ENCODE results near the gene CHSY1.

- TF ChIP-seq CTCF (conservative IDR thresholded peaks at IDR 0.05; ENCODE audit: low read depth, low read length) (0 out of 2 replicates have a peak, but pooled peaks have one; percentile 10), CEBPB (IDR thresholded peaks at IDR 0.05; ENCODE audit: low read depth, low read length) (no peak), RCOR1 (IDR thresholded peaks at IDR 0.05; ENCODE audit: insufficient replicate concordance, low read length) (no peak), RFX5 (IDR thresholded peaks at IDR 0.05; ENCODE audit: low read depth, low read length) (no peak), POLR2A (IDR thresholded peaks at IDR 0.05; ENCODE audit: low read depth, low read length) (no peak), RAD21 (IDR thresholded peaks at IDR 0.05; ENCODE audit: low read length) (no peak), MAZ (IDR thresholded peaks at IDR 0.05; ENCODE audit: borderline replicate concordance, low read depth, low read length) (no peak), MXI1 (IDR thresholded peaks at IDR 0.05; ENCODE audit: borderline replicate concordance, low read depth, low read length) (no peak), BHLHE40 (IDR thresholded peaks at IDR 0.05; ENCODE audit: low read depth, low read length) (no peak)
- TF ChIP-seq, protein P1, sequence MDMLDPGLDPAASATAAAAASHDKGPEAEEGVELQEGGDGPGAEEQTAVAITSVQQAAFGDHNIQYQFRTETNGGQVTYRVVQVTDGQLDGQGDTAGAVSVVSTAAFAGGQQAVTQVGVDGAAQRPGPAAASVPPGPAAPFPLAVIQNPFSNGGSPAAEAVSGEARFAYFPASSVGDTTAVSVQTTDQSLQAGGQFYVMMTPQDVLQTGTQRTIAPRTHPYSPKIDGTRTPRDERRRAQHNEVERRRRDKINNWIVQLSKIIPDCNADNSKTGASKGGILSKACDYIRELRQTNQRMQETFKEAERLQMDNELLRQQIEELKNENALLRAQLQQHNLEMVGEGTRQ (IDR thresholded peaks at IDR 0.05; ENCODE audit: low read depth, low read length): no peak
- TF ChIP-seq, protein P2, sequence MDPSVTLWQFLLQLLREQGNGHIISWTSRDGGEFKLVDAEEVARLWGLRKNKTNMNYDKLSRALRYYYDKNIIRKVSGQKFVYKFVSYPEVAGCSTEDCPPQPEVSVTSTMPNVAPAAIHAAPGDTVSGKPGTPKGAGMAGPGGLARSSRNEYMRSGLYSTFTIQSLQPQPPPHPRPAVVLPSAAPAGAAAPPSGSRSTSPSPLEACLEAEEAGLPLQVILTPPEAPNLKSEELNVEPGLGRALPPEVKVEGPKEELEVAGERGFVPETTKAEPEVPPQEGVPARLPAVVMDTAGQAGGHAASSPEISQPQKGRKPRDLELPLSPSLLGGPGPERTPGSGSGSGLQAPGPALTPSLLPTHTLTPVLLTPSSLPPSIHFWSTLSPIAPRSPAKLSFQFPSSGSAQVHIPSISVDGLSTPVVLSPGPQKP (IDR thresholded peaks at IDR 0.05; ENCODE audit: borderline replicate concordance, low read depth, low read length): no peak
Observed at GRCh38 chr15:101152914-101153313, 98.9 kb downstream of the CHSY1 start.
